HepG2 (cell line): ENCODE results near the gene SLC9A9. TPM values are rescaled to one million over a fixed set of nuclear protein-coding genes. Genes with fewer than 3 reads are reported as not detected.

Source experiments
- ATAC-seq: fragments of 200-7000 bp; cut with Tn5 transposase; 3 replicates; pipeline ENCODE4 v1.9.1; 2020; ENCODE audit warnings: mild to moderate bottlenecking, moderate library complexity
- BruUV-seq: library from RNA; stranded (reverse); fragments of 400-500 nt; replicated peaks from 2 replicates; lab custom pipeline; 2021; lab: Mats Ljungman, UMichigan
- CTCF ChIA-PET: fragments of 300-600 bp; formaldehyde crosslinking; extraction: SDS; loops from one replicate; lab custom pipeline; 2021; ENCODE audit warnings: low total read pairs, inconsistent platforms, low intra/inter-chr PET ratio; lab: Yijun Ruan, JAX
- POLR2A ChIA-PET: fragments of 350-600 bp; sonication (Branson Sonifier 250); formaldehyde crosslinking; loops from one replicate; lab custom pipeline; 2020; ENCODE audit warnings: antibody characterized with exemption, inconsistent platforms; lab: Yijun Ruan, JAX
- DNase-seq: peaks from one replicate; pipeline ENCODE4 v3.0.0-alpha.2; 2015; ENCODE audit warnings: low spot score
- FAIRE-seq: peaks from 3 replicates; lab custom pipeline; 2011; peaks lifted over from hg19 to GRCh38; lab: Jason Lieb, UNC
- H2AFZ ChIP-seq: one replicate; pipeline ENCODE4 v1.6.1; 2011; ENCODE audit warnings: low read length, inconsistent platforms
- H3K27ac ChIP-seq: fragments of 300-600 bp; 3 replicates; pipeline ENCODE4 v1.8.0; 2011; ENCODE audit warnings: mixed run types, mild to moderate bottlenecking, mixed read lengths, low read length, inconsistent platforms; ENCODE audit not compliant: insufficient read depth; ENCODE audit errors: extremely low read length
- H3K27me3 ChIP-seq, 2 experiments: fragments of 200-600 bp in 1 of 2; 2 replicates in 1 of 2; 3 replicates in 1 of 2; pipeline versions ENCODE4 v1.6.0 to v1.8.0; 2011; ENCODE audit warnings: low read length in 2 of 2, mild to moderate bottlenecking in 2 of 2, moderate library complexity in 2 of 2, inconsistent platforms in 1 of 2; ENCODE audit not compliant: insufficient read depth in 2 of 2, control insufficient read depth in 1 of 2
- H3K36me3 ChIP-seq, 2 experiments: fragments of 200-600 bp in 1 of 2; replicated peaks in 1 of 2; 2 replicates in 1 of 2; 3 replicates in 1 of 2; pipeline versions ENCODE4 v1.5.1 to v1.8.0; 2011; ENCODE audit warnings: low read length in 2 of 2, inconsistent platforms in 1 of 2; ENCODE audit not compliant: insufficient read depth in 2 of 2, control insufficient read depth in 1 of 2
- H3K4me1 ChIP-seq: 2 replicates; pipeline ENCODE4 v1.5.1; 2012; ENCODE audit warnings: low read length, inconsistent platforms; ENCODE audit not compliant: insufficient read depth
- H3K4me2 ChIP-seq: 2 replicates; pipeline ENCODE4 v1.6.0; 2011; ENCODE audit warnings: low read depth, low read length, inconsistent platforms
- H3K4me3 ChIP-seq, 3 experiments: fragments of 200-600 bp in 1 of 3; sonication (generic), shearing (Covaris generic) in 1 of 3; replicated peaks in 1 of 3; 2 replicates each; pipeline ENCODE4 v1.5.1; 2011 to 2016; ENCODE audit warnings: low read length in 3 of 3, inconsistent platforms in 2 of 3, low read depth in 2 of 3, mild to moderate bottlenecking in 2 of 3, control low read depth in 1 of 3, mixed read lengths in 1 of 3; ENCODE audit not compliant: insufficient read depth in 1 of 3
- H3K79me2 ChIP-seq: one replicate; pipeline ENCODE4 v1.6.1; 2011; ENCODE audit warnings: low read length, inconsistent platforms; ENCODE audit not compliant: insufficient read depth
- H3K9ac ChIP-seq: 2 replicates; pipeline ENCODE4 v1.6.0; 2011; ENCODE audit warnings: mild to moderate bottlenecking, low read depth, low read length, inconsistent platforms; ENCODE audit not compliant: insufficient read depth
- H3K9me3 ChIP-seq: 2 replicates; pipeline ENCODE4 v1.5.1; 2012; ENCODE audit warnings: mild to moderate bottlenecking, low read length
- H4K20me1 ChIP-seq: 2 replicates; pipeline ENCODE4 v1.6.0; 2011; ENCODE audit warnings: inconsistent platforms, mild to moderate bottlenecking, low read length, moderate library complexity; ENCODE audit not compliant: insufficient read depth
- ARNT ChIP-seq: fragments of 450-650 bp; IDR thresholded peaks from 2 replicates; pipeline ENCODE4 v1.6.1; 2017
- BCL6 ChIP-seq: IDR thresholded peaks from 2 replicates; pipeline ENCODE4 v1.6.1; 2016; ENCODE audit warnings: missing genetic modification reagents, missing compliant biosample characterization
- FOSL1 ChIP-seq: sonication (generic); formaldehyde crosslinking; IDR thresholded peaks from 2 replicates; pipeline ENCODE4 v1.9.0; 2021; ENCODE audit warnings: missing genetic modification reagents, borderline replicate concordance
- HES4 ChIP-seq: sonication (generic); formaldehyde crosslinking; IDR thresholded peaks from 2 replicates; pipeline ENCODE4 v1.9.0; 2021; ENCODE audit warnings: mild to moderate bottlenecking, missing genetic modification reagents, borderline replicate concordance
- HIVEP1 ChIP-seq: sonication (generic); formaldehyde crosslinking; IDR thresholded peaks from 2 replicates; pipeline ENCODE4 v1.4.0; 2020; ENCODE audit warnings: mild to moderate bottlenecking, missing genetic modification reagents
- HOXA7 ChIP-seq: sonication (generic); formaldehyde crosslinking; IDR thresholded peaks from 2 replicates; pipeline ENCODE4 v1.8.1; 2022; ENCODE audit warnings: mild to moderate bottlenecking, missing genetic modification reagents, moderate library complexity
- KMT2A ChIP-seq: sonication (generic); formaldehyde crosslinking; IDR thresholded peaks from 2 replicates; pipeline ENCODE4 v1.4.0; 2020; ENCODE audit warnings: missing genetic modification reagents
- MEF2D ChIP-seq: sonication (generic); formaldehyde crosslinking; IDR thresholded peaks from 2 replicates; pipeline ENCODE4 v1.5.1; 2020; ENCODE audit warnings: mild to moderate bottlenecking, missing genetic modification reagents
- PAX8 ChIP-seq: sonication (generic); formaldehyde crosslinking; IDR thresholded peaks from 2 replicates; pipeline ENCODE4 v1.8.0; 2022; ENCODE audit warnings: mild to moderate bottlenecking, missing genetic modification reagents, borderline replicate concordance
- PTBP1 ChIP-seq: fragments of 200-400 bp; formaldehyde crosslinking; IDR thresholded peaks from 2 replicates; pipeline ENCODE4 v1.6.1; 2018; ENCODE audit warnings: low read length, low read depth; ENCODE audit not compliant: poor library complexity, severe bottlenecking
- REL ChIP-seq: sonication (generic); formaldehyde crosslinking; conservative IDR thresholded peaks from 2 replicates; pipeline ENCODE4 v1.8.0; 2022; ENCODE audit warnings: mild to moderate bottlenecking, missing genetic modification reagents, moderate library complexity
- SOX13 ChIP-seq, 3 experiments: fragments of 450-650 bp in 1 of 3; sonication (generic) in 1 of 3; formaldehyde crosslinking in 1 of 3; IDR thresholded peaks in 2 of 3; conservative IDR thresholded peaks in 1 of 3; 2 replicates each; pipeline versions ENCODE4 v1.5.0 to v1.6.1; 2016 to 2020; ENCODE audit warnings: antibody characterized with exemption in 1 of 3, mild to moderate bottlenecking in 1 of 3, missing compliant biosample characterization in 1 of 3, missing genetic modification reagents in 1 of 3, moderate library complexity in 1 of 3
- SOX5 ChIP-seq: IDR thresholded peaks from 2 replicates; pipeline ENCODE4 v1.6.1; 2016; ENCODE audit warnings: borderline replicate concordance
- STAG1 ChIP-seq: sonication (generic); formaldehyde crosslinking; IDR thresholded peaks from 2 replicates; pipeline ENCODE4 v1.4.0; 2020; ENCODE audit warnings: missing genetic modification reagents
- TOE1 ChIP-seq: sonication (generic); formaldehyde crosslinking; IDR thresholded peaks from 2 replicates; pipeline ENCODE4 v1.4.0; 2020; ENCODE audit warnings: mild to moderate bottlenecking, missing genetic modification reagents
- ZNF367 ChIP-seq: sonication (generic); formaldehyde crosslinking; IDR thresholded peaks from 2 replicates; pipeline ENCODE4 v1.4.0; 2020; ENCODE audit warnings: missing genetic modification reagents, borderline replicate concordance
- ZNF747 ChIP-seq: sonication (generic); formaldehyde crosslinking; IDR thresholded peaks from 2 replicates; pipeline ENCODE4 v1.8.1; 2023; ENCODE audit warnings: missing genetic modification reagents, mild to moderate bottlenecking, borderline replicate concordance
- ZNF75D ChIP-seq: sonication (generic); formaldehyde crosslinking; IDR thresholded peaks from 2 replicates; pipeline ENCODE4 v1.8.1; 2023; ENCODE audit warnings: missing genetic modification reagents, mild to moderate bottlenecking, borderline replicate concordance
- WGBS: methylation state at CpG from one replicate; pipeline ENCODE4 v1.1.6; 2017; ENCODE audit warnings: low lambda C conversion rate; 5-methylcytosine and 5-hydroxymethylcytosine counted together
- in situ Hi-C: cut with HindIII; loops from 2 replicates; pipeline ENCODE4 v1.10.0; 2017; ENCODE audit warnings: low pct_unique_long_range_greater_than_20kb; ENCODE audit not compliant: extremely low pct_ligation_motif_present
- intact Hi-C: fragments of 100-400 bp; cut with micrococcal nuclease; formaldehyde crosslinking; loops from one replicate; pipeline ENCODE4 v1.10.0; 2022; ENCODE audit not compliant: unreplicated experiment
- polyA plus RNA-seq, 8 experiments: library from polyadenylated mRNA; depleted of rRNA in 3 of 8; stranded (reverse) in 7 of 8; unstranded in 1 of 8; fragments of >200 nt; fragmentation: Illumina TruSeq in 4 of 8; extraction: Trizol in 4 of 8; gene quantifications; 2 replicates each; pipeline versions ENCODE4 v1.2.1 to v1.2.3, GENCODE V29; 2011 to 2016; ENCODE audit warnings: low read depth in 4 of 8, missing spikeins in 1 of 8, mixed read lengths in 1 of 8; ENCODE audit not compliant: insufficient read depth in 1 of 8
- total RNA-seq, 5 experiments: library from RNA; depleted of rRNA; stranded (reverse); fragments of >200 nt; fragmentation: Illumina TruSeq; extraction: Trizol; gene quantifications; 2 replicates each; pipeline ENCODE4 v1.2.3, GENCODE V29; 2016; ENCODE audit warnings: low read depth in 1 of 5

Gene SLC9A9
- total and polyA plus RNA-seq, 2 of the 13 experiments (the other 11 are each of a cell fraction or from before 2014, with no cell fraction given): not detected

DNA sequence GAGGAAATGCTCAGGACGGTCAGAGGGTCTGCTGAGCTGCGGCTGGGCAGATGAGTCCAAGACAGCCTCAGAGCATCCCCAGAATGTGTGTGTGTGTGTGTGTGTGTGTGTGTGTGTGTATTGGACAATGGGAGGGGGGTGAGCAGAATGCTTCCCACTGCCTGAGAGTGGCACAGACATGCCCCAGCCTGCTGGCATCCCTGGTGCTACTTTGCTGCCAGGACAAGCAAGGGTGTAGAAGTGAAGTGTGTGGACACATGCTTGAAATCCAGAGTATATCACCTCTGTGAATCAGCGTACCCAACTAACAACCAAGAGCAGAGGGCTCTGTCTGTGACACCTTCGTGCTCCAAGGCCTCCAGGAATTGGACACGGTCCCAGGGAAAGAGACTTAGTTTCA, 76.3 kb downstream of the SLC9A9 start:
- no peaks in the 10 kb centered on the region for H3K36me3 ChIP-seq
- H3K27me3 ChIP-seq: no peaks in the 10 kb centered on the region
- no peak for ATAC-seq
- no peak for DNase-seq
- no peak for FAIRE-seq
- no peaks in the 10 kb centered on the region for H3K4me1 ChIP-seq
- H3K4me2 ChIP-seq: no peak overlapping the region
- no peak overlapping the region for H3K27ac ChIP-seq
- H3K4me3 ChIP-seq: no peak overlapping the region
- in situ Hi-C loops: no loop called here
- H3K9me3 ChIP-seq: no peaks in the 10 kb centered on the region
- H2AFZ ChIP-seq: no peak overlapping the region
- intact Hi-C loops: loop anchor here (10.0 kb wide), 1 partner anchor 183 kb away; no protein-coding TSS in a partner anchor
- no peak overlapping the region for H3K9ac ChIP-seq
- POLR2A ChIA-PET: no interaction called here
- WGBS: 3% methylated on average over 5 of the region's 5 CpGs
- BruUV-seq: no TSS peak
- CTCF ChIA-PET: no interaction called here
- no peak for TF ChIP-seq TOE1 (CRISPR knock-in tag)
- TF ChIP-seq PTBP1: no peak
- no peak for TF ChIP-seq ZNF747 (CRISPR knock-in tag)
- TF ChIP-seq ZNF75D (CRISPR knock-in tag): no peak
- TF ChIP-seq MEF2D (CRISPR knock-in tag): no peak
- TF ChIP-seq STAG1 (CRISPR knock-in tag): no peak
- TF ChIP-seq SOX13 (IDR thresholded peaks at IDR 0.05): no peak
- no peak for TF ChIP-seq SOX13 (CRISPR knock-in tag; conservative IDR thresholded peaks at IDR 0.05 in 1 of 2, IDR thresholded peaks at IDR 0.05 in 1 of 2)
- H3K79me2 ChIP-seq: no peaks in the 10 kb centered on the region
- H4K20me1 ChIP-seq: no peaks in the 10 kb centered on the region

DNA sequence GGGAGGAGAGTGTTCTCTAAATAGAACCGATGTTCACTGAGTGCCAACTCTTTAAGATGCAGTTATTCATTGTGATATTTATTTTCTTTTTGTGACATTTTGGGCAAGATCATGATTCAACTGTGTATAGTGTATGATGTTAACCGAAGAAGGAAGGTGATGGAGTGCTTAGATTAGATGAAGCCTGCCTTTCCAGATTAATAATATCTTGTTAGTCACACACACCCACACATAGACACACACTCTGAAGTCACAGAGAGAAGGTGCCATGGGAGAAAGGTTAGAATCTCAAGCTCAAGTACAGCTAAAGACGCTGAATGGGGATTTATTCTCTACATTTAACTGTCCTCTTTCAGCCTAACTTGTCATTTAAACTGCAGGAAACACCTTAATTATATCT, 77.0 kb downstream of the SLC9A9 start:
- intact Hi-C loops: loop anchor here (10.0 kb wide), 1 partner anchor 184 kb away; no protein-coding TSS in a partner anchor
- H3K9me3 ChIP-seq: no peaks in the 10 kb centered on the region
- H3K79me2 ChIP-seq: no peaks in the 10 kb centered on the region
- CTCF ChIA-PET: no interaction called here
- H3K27ac ChIP-seq: no peak overlapping the region
- no peak for FAIRE-seq
- DNase-seq: no peak
- H2AFZ ChIP-seq: no peak overlapping the region
- WGBS: 2% methylated on average over 3 of the region's 3 CpGs
- in situ Hi-C loops: no loop called here
- no peak overlapping the region for H3K9ac ChIP-seq
- no peaks in the 10 kb centered on the region for H3K4me1 ChIP-seq
- no peaks in the 10 kb centered on the region for H3K27me3 ChIP-seq
- BruUV-seq: no TSS peak
- no peak for ATAC-seq
- POLR2A ChIA-PET: no interaction called here
- TF ChIP-seq SOX5 (CRISPR knock-in tag) (no peak), KMT2A (CRISPR knock-in tag) (no peak), FOSL1 (CRISPR knock-in tag) (no peak), REL (CRISPR knock-in tag) (no peak), HOXA7 (CRISPR knock-in tag) (no peak), PAX8 (CRISPR knock-in tag) (no peak), ZNF367 (no peak), HES4 (no peak), HIVEP1 (no peak), BCL6 (CRISPR knock-in tag) (no peak), ARNT (no peak)
- H3K36me3 ChIP-seq: no peaks in the 10 kb centered on the region
- no peaks in the 10 kb centered on the region for H4K20me1 ChIP-seq
- no peak overlapping the region for H3K4me2 ChIP-seq
- no peak overlapping the region for H3K4me3 ChIP-seq
